ENCODE data around the gene SHH. TPM values are rescaled to one million over a fixed set of nuclear protein-coding genes. Genes with fewer than 3 reads are reported as not detected.

Gene SHH
- total and polyA plus RNA-seq, 3 donors from 2014 or later = 0.06 to 1.0 TPM; not detected in 1

DNA sequence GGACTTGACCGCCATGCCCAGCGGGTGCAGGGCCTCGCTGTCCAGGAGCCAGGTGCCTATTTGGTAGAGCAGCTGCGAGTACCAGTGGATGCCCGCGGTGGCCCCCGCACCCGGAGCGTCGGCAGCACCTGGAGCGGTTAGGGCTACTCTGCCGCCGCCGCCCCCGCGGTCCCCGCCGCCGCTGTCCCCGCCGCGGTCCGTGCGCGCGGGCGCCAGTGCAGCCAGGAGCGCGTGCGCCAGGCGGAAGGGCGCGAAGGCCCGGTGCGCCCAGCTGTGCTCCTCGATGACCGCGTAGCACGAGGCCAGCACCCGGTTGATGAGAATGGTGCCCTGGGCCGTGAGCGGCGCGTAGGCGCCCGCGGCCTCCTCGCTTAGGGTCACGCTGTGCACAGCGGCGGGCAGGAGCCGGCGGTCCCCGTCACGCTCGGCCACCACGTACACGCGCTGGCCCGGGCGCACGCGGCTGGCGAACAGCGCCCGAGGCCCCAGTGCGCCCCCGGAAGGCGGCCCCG is 9.3 kb downstream of the SHH start:
- DNase-seq = no peak
- H3K4me1 ChIP-seq = peaks cover 9% of the 10 kb centered on the region
- no peaks in the 10 kb centered on the region for H3K9me3 ChIP-seq
- H3K27me3 ChIP-seq = no peaks in the 10 kb centered on the region
- intact Hi-C loops (cut with DNase I; ENCODE audit: low total_unique reads) = no loop called here
- no peak for TF ChIP-seq POLR2A (IDR thresholded peaks at IDR 0.05)
- TF ChIP-seq, protein P1, sequence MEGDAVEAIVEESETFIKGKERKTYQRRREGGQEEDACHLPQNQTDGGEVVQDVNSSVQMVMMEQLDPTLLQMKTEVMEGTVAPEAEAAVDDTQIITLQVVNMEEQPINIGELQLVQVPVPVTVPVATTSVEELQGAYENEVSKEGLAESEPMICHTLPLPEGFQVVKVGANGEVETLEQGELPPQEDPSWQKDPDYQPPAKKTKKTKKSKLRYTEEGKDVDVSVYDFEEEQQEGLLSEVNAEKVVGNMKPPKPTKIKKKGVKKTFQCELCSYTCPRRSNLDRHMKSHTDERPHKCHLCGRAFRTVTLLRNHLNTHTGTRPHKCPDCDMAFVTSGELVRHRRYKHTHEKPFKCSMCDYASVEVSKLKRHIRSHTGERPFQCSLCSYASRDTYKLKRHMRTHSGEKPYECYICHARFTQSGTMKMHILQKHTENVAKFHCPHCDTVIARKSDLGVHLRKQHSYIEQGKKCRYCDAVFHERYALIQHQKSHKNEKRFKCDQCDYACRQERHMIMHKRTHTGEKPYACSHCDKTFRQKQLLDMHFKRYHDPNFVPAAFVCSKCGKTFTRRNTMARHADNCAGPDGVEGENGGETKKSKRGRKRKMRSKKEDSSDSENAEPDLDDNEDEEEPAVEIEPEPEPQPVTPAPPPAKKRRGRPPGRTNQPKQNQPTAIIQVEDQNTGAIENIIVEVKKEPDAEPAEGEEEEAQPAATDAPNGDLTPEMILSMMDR (IDR thresholded peaks at IDR 0.05) = no peak
- H3K4me3 ChIP-seq = peak overlapping the region; percentile 1 to 24
- H3K27ac ChIP-seq = no peak overlapping the region
- WGBS, 2 donors = 3 to 4% methylated on average over 3 to 67 of the region's 70 CpGs
- no peaks in the 10 kb centered on the region for H3K36me3 ChIP-seq (ENCODE audit: low read depth, missing control alignments)

DNA sequence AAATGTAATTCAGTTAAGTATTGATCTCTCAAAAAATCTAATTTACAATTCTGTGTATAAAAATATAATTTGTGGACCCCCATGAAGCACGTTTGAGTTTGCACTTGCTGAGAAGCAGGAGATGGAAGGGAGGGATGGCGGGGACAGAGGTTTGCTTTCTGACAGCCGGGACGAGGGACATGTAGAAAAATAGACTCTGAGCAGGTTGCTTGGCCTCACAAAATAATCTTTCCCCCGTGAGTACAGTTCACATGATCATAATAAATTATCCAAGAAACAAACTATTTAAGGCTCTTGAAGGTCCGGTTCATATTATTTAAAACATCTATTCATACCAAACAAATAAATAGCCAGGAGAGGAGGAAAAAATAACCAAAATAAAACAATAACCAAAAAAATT is 10.0 kb downstream of the SHH start:
- Histone ChIP-seq H3K27me3 (no peaks in the 10 kb centered on the region), H3K4me3 (no peak overlapping the region), H3K27ac (no peak overlapping the region), H3K9me3 (no peaks in the 10 kb centered on the region), H3K4me1 (peaks cover 9% of the 10 kb centered on the region), H3K36me3 (ENCODE audit: low read depth, missing control alignments) (no peaks in the 10 kb centered on the region)
- intact Hi-C loops (cut with DNase I; ENCODE audit: low total_unique reads) = no loop called here
- TF ChIP-seq POLR2A (IDR thresholded peaks at IDR 0.05) = no peak
- TF ChIP-seq, protein P1 (IDR thresholded peaks at IDR 0.05) = no peak
- no peak for DNase-seq
- WGBS, 2 donors = 26 to 27% methylated on average over 6 of the region's 6 CpGs

- H3K27me3 ChIP-seq = no peaks in the 10 kb centered on the region
- no peak overlapping the region for H3K27ac ChIP-seq
- intact Hi-C loops (cut with DNase I; ENCODE audit: low total_unique reads) = no loop called here
- no peaks in the 10 kb centered on the region for H3K9me3 ChIP-seq
- H3K36me3 ChIP-seq (ENCODE audit: low read depth, missing control alignments) = no peaks in the 10 kb centered on the region
- TF ChIP-seq, protein P1 (IDR thresholded peaks at IDR 0.05) = no peak
- TF ChIP-seq POLR2A (IDR thresholded peaks at IDR 0.05) = no peak
- H3K4me1 ChIP-seq = peaks cover 6% of the 10 kb centered on the region
- no peak for DNase-seq
- WGBS, 2 donors = 78 to 84% methylated on average over 11 to 16 of the region's 16 CpGs
- no peak overlapping the region for H3K4me3 ChIP-seq
These were observed 11.5 kb downstream of the SHH start for GRCh38 chr7:155800741-155801267.

GRCh38 chr7:155800301-155800700 is 12.0 kb downstream of the SHH start:
- H3K4me3 ChIP-seq = no peak overlapping the region
- H3K4me1 ChIP-seq = peaks cover 1% of the 10 kb centered on the region
- no peaks in the 10 kb centered on the region for H3K9me3 ChIP-seq
- 87 to 91% methylated on average over 11 of the region's 11 CpGs for WGBS, 2 donors
- intact Hi-C loops (cut with DNase I; ENCODE audit: low total_unique reads) = no loop called here
- TF ChIP-seq, protein P1 (IDR thresholded peaks at IDR 0.05) = no peak
- no peak overlapping the region for H3K27ac ChIP-seq
- no peaks in the 10 kb centered on the region for H3K27me3 ChIP-seq
- H3K36me3 ChIP-seq (ENCODE audit: low read depth, missing control alignments) = no peaks in the 10 kb centered on the region
- DNase-seq = no peak

DNA sequence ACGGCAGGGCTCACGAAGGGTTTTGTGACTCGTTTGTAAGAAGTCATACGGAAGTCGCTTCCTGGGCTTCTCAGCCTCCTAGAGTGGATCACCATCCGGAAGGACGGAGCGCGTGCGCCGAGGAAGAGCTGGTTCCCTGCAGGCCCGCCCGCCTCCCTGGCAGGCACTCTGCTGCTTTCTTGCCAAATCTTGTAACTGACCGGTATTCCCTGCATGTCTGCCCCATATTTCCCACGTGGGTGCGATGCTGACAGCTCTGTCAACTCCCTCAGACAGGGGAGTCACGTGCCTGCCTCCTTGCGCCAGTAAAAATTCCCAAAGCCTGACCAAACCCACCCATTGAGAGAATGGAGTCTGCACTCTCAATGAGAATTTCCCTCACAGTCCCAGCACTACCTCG is 12.7 kb downstream of the SHH start:
- no peak for DNase-seq
- no peaks in the 10 kb centered on the region for H3K9me3 ChIP-seq
- H3K27me3 ChIP-seq = no peaks in the 10 kb centered on the region
- 50 to 60% methylated on average over 19 of the region's 19 CpGs for whole genome bisulfite sequencing, 2 donors
- H3K4me3 ChIP-seq = no peak overlapping the region
- intact Hi-C loops (cut with DNase I; ENCODE audit: low total_unique reads) = no loop called here
- no peak overlapping the region for H3K27ac ChIP-seq
- H3K36me3 ChIP-seq (ENCODE audit: low read depth, missing control alignments) = no peaks in the 10 kb centered on the region
- no peak for TF ChIP-seq POLR2A (IDR thresholded peaks at IDR 0.05)
- TF ChIP-seq, protein P1 (IDR thresholded peaks at IDR 0.05) = no peak
- H3K4me1 ChIP-seq = no peaks in the 10 kb centered on the region

All from testis (tissue), 3 donors.